Right renal pelvis (tissue), 4 donors: Measurements from ENCODE around the gene HOXA2. TPM values are rescaled to one million over a fixed set of nuclear protein-coding genes. Genes with fewer than 3 reads are reported as not detected.

Experiments
- DNase-seq, 4 donors: peaks; one replicate each; pipeline ENCODE4 v3.0.0-alpha.2; 2013; ENCODE audit warnings: low read depth in 4 of 4, low spot score in 3 of 4, missing footprints in 1 of 4
- polyA plus RNA-seq, 4 donors: library from polyadenylated mRNA; unstranded; fragments of 120-200 nt; gene quantifications; one replicate each; pipeline ENCODE4 v1.2.1, GENCODE V29; 2013; ENCODE audit not compliant: insufficient read length in 4 of 4

The HOXA2 gene
- polyA plus RNA-seq, 4 donors, result 8.2 to 10.1 (median 9.5) TPM

- no peak for DNase-seq
These were observed 24.3 kb upstream of the HOXA2 start for GRCh38 chr7:27126596-27127327.

- no peak for DNase-seq
These were observed 23.5 kb upstream of the HOXA2 start for GRCh38 chr7:27125986-27126394.

- no peak for DNase-seq
These were observed 22.6 kb upstream of the HOXA2 start for GRCh38 chr7:27124902-27125689.

GRCh38 chr7:27124096-27124901, 21.8 kb upstream of the HOXA2 start:
- DNase-seq, result no peak

- no peak for DNase-seq
These were observed 21.1 kb upstream of the HOXA2 start for GRCh38 chr7:27123477-27124053.

GRCh38 chr7:27123007-27123476, 20.6 kb upstream of the HOXA2 start:
- DNase-seq, result no peak

GRCh38 chr7:27122077-27122910, 19.8 kb upstream of the HOXA2 start:
- no peak for DNase-seq

- no peak for DNase-seq
These were observed 19.2 kb upstream of the HOXA2 start for GRCh38 chr7:27121684-27122076.

- no peak for DNase-seq
These were observed 17.0 kb upstream of the HOXA2 start for GRCh38 chr7:27119412-27119911.

GRCh38 chr7:27118580-27118979, 16.1 kb upstream of the HOXA2 start:
- no peak for DNase-seq

- DNase-seq, result no peak
These were observed 15.5 kb upstream of the HOXA2 start for GRCh38 chr7:27117887-27118491.

- no peak for DNase-seq
These were observed 14.7 kb upstream of the HOXA2 start for GRCh38 chr7:27116962-27117886.

- no peak for DNase-seq
These were observed 13.8 kb upstream of the HOXA2 start for GRCh38 chr7:27116031-27116961.

GRCh38 chr7:27115221-27116026, 12.9 kb upstream of the HOXA2 start:
- DNase-seq, result no peak

GRCh38 chr7:27114881-27115220, 12.4 kb upstream of the HOXA2 start:
- DNase-seq, result no peak

- no peak for DNase-seq
These were observed 11.7 kb upstream of the HOXA2 start for GRCh38 chr7:27113991-27114769.
